Gastroesophageal sphincter (tissue), 3 donors: ENCODE results near the gene SYNGR4.

Experiments used
- CTCF ChIP-seq, 4 experiments: fragments of 200-600 bp in 2 of 4; fragments of 450-650 bp in 2 of 4; sonication (generic) in 1 of 4; IDR thresholded peaks; one replicate each; pipeline ENCODE4 v1.5.1; 2017 to 2019; ENCODE audit warnings: antibody characterized with exemption in 4 of 4, mild to moderate bottlenecking in 2 of 4, moderate library complexity in 2 of 4
- POLR2A ChIP-seq, 2 donors: fragments of 450-650 bp; IDR thresholded peaks; one replicate each; pipeline ENCODE4 v1.6.1; 2017; ENCODE audit warnings: antibody characterized with exemption in 2 of 2, mild to moderate bottlenecking in 2 of 2, moderate library complexity in 1 of 2

- TF ChIP-seq POLR2A (IDR thresholded peaks at IDR 0.05), result no peak
- TF ChIP-seq CTCF (IDR thresholded peaks at IDR 0.05), result no peak
Measured at GRCh38 chr19:48393559-48394330, 29.6 kb downstream of the SYNGR4 start, which contains the start of gene GRIN2D.
